GM18867 (cell line): ENCODE results near the gene DCHS1.

Experiments
- ATAC-seq: cut with Tn5 transposase; IDR thresholded peaks from one replicate; pipeline ENCODE4 v1.9.1; 2021; ENCODE audit warnings: mild to moderate bottlenecking, moderate library complexity; ENCODE audit not compliant: unreplicated experiment

The DCHS1 gene

GRCh38 chr11:6628526-6628925 is 27.1 kb downstream of the DCHS1 start:
- ATAC-seq = no peak

DNA sequence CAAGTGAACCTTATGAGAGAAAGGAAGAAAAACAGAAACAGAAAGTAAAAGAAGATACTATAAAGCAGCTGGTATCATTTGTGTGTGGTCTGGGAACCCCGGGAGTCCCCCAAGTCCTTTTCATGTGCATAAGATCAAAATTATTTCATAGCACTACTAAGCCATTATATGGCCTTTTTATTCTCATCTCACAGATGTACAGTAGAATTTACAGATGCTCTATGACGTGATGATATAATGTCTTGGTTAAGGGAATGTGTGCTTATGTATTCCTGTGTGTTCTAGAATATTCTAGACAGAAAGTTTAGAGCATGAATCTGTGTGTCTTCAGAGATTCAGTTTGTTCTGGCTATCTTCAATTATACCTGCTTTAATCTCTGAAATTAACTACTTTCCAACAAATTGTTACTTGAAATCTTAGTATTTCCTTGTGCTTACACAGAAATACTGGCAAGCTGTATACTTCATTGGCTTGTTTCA is 27.8 kb downstream of the DCHS1 start:
- ATAC-seq = peak; percentile 82

DNA sequence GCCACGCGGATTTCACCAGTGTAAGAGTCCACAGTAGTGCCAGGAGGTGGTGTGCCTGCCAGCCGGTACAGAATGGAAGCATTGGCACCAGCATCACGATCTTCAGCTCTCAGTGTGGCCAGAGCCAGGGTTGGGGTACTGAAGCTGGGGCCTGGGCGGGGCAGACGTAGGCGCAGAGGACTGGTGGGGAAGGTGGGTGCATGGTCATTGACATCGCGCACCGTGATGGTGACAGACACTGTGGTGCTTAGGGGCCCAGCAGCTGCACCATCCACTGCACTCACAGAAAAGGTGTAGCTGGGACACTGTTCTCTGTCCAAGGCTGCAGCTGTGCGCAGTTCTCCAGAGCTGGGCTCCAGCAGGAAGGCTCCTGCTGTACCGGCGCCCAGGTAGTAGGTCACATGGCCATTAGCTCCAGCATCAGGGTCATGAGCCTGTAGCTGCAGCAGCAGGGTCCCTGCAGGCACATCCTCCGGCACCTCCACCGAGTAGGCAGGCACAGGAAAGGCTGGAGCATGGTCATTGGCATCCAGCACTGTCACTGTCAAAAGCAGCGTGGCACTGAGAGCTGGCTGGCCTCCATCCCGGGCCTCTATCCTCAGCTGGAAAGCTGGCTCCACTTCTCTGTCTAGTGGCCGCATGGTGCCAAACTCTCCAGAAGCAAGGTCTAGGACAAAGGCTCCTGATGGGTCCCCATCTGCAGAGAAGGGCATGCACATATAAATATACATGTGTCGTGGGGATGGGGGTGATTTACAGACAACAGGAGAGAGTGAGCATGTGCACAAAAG is 28.4 kb downstream of the DCHS1 start:
- ATAC-seq = no peak

DNA sequence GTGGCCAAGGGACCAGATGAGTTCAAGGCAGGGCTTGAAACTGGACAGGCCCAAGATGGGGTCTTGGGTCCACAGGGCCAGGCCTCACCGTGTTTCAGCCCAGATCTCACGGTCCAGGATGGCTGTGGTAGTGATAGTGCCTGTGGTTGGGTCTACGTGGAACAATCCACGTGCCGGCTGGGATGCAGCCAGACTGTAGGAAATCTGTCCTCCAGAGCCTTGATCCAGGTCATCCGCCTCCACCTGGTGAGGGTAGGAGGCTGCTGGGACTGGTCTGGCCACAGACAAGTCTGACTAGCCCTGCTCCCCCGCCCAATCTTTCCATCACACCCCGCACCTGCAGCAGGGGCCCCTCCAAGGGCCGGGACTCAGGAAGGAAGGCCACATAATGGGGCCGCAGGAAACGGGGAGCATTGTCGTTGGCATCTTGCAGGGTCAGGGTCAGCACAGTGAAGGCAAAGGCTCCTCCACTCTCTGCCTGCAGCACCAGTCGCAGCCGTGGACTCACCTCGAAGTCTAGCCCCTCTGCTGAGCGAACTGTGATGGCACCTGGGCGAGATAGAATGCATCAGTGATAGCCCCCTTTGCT is 29.7 kb downstream of the DCHS1 start:
- ATAC-seq = no peak

GRCh38 chr11:6625156-6625831 is 30.3 kb downstream of the DCHS1 start:
- ATAC-seq = no peak

DNA sequence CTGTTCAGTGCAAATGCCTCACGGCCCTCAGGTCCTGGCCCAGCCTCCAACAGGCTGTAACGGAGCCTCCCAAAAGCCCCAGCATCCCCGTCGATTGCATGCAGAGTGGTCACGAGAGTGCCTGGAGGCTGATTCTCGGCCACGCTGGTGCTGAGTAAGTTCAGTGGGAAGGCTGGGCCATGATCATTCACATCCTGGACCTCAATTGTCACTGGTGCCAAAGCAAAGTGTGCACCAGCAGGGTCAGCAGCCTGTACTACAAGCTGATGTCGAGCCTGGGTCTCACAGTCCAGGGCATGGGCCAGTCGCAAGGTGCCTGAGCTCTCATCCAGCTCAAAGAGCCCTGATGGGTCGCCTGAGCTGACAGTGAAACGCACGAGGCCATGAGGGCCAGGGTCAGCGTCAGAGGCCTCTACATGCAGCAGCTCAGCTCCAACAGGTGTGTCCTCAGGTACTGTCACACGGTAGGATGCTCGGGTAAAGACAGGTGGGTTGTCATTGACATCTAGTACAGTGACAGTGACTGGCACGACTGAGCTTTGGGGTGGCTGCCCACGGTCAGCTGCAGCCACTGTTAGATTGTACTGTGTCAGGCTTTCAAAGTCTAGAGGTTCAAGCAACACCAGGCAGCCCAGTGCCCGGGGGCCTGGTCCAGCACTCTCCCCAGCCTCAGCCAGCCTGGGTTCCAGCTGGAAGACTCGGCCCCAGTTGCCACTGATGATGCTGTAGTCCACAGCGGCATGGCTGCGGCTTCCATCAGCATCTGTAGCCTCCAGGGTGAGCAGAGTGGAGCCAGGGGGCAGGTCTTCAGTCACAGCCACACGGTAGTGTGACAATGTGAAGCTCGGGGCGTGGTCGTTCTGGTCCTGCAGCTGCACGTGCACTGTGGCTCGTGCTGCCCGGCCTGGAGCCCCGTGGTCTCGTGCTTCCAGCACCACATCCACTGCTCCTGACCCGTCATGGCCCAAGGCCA is 31.9 kb downstream of the DCHS1 start:
- ATAC-seq = no peak

- ATAC-seq = no peak
Measured at GRCh38 chr11:6622261-6623171, 33.1 kb downstream of the DCHS1 start.

GRCh38 chr11:6621711-6622211 is 33.8 kb downstream of the DCHS1 start:
- ATAC-seq = no peak

- ATAC-seq = no peak
Measured at GRCh38 chr11:6620636-6621035, 35.0 kb downstream of the DCHS1 start.

GRCh38 chr11:6619004-6619745 is 36.4 kb downstream of the DCHS1 start, which contains the start of gene TPP1:
TPP1 (minus strand) TSS chr11:6619422; CDS start chr11:6619400, 22 bp downstream.
- ATAC-seq = peak; percentile 99

- ATAC-seq = peak; percentile 11
Measured at GRCh38 chr11:6618117-6619003, 37.2 kb downstream of the DCHS1 start.

DNA sequence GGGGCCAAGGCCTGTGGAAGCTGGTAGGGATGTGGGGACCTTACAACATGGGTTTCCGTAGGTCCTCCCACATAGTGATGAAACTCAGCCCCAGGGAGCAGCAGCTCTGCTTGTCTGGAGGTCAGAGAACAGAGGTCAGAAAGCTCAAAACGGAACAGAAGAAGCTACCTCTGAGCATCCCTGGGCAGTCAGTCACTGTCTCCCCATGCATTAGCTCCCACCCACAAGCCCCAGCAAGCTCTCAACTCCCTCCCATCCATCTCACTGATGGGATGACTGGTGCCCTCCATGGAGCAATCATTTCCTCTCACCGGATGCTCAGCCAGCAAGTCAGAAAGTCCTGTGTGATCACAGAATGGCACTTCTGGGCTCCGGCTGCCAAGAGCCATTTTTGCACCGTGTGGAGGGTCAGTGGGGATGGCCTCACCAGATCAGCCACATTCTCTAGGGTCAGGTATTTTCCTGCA is 38.3 kb downstream of the DCHS1 start:
- no peak for ATAC-seq

DNA sequence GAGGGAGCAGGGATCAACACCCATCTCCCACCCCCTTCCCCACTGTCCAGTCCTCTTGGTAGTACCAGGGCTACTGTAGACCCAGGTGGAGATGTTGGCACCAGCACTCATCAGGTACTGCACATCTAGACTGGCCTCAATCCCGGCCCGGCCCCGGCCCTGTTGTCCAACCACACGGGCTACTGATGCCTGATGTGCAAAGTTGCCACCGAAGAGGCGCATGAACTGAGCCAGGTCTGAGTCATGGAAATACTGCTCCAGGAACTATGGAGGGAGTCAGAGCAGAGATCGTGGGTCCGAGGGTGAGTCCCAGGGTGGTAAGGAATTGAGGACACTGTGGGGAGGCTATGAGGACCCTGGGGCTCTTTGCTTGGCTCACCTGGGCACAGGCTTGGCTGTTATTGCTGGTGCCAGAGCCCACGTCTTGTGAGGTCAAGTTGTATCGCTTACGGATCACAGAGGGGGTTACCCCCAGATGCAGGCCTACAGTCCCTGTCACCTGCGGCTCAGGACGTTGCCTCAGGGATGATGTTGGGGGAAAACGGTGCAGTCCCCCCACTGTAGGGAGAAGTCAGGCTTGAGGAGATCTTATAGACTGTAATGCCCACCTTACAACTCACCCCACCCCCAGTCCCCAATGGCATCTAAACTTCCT is 38.9 kb downstream of the DCHS1 start:
- ATAC-seq = no peak

DNA sequence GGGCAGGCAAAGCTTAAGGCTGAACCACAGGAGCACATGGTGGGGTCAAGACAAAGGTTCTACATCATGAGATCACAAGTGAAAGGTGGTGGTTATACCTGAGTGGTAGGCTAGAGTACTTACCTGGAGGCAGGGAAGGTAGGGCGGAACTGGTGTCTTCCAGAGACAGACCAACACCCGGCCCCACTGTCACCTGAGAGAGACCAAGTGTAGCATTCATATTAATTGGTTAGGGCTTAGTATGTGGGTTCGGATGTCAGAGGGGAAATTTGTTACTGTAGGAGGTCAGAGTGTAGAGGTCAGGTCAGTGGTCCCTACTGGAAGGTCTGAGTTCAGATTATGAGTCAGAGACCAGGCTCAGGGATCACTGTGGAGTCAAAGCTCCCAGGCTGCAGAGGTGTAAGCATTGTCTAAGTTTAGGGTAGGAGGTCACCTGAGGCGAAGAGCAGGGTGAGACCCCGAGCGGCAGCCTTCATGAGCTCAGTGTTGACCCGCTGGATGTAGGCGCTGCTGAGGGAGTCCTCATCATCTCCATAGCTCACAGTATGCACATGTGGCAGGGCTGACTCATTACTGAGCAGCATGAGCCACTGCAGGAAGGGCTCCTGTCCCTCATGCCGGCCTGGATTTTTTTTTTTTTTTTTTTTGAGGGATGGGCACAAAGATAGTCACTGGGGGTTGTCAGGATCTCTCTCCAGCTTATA is 39.6 kb downstream of the DCHS1 start:
- ATAC-seq = no peak

GRCh38 chr11:6615046-6615445 is 40.6 kb downstream of the DCHS1 start:
- ATAC-seq = no peak

- no peak for ATAC-seq
Measured at GRCh38 chr11:6614446-6614845, 41.2 kb downstream of the DCHS1 start.
